HG03521 (cell line): ENCODE results near the gene MATN1.

ENCODE experiments used
- ATAC-seq: cut with Tn5 transposase; IDR thresholded peaks from one replicate; pipeline ENCODE4 v1.9.1; 2021; ENCODE audit warnings: mild to moderate bottlenecking, moderate library complexity; ENCODE audit not compliant: unreplicated experiment

The MATN1 gene

DNA sequence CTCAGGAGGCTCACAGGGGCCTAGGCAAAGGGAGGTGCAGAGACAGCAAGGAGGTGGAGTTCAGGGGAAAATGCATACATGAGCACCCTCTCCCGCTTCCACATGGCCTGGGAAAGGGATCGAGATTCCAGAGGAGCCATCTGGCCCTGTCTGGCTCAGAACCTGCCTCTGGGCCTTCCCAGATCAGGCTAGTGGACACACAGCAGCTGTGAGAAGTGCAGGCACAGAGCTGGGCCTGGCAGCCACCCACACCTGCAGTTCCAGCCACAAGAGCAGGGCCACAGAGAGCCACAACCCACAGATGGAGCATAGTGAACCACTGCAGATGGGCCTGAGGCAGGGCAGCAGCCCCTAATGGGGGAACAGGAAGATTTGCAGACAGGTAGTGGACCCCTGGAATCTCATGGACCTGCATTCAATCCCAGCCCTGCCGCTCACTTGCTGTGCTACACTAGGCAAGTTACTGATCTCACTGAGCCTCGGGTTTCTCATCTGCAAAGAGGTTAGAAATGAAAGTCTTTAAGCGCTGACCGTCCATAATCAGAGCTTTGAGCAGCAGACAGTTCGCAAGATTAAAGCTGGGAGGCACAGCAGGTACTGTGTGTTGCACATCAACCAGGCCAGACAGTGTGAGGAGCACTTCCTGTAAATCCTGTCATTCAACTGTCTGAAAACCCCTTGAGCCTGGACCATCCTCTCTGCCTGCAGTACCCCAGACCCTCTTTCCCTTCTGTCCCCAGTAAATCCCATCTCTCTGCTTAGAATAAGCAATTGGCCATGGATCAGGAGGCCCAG, 58.0 kb downstream of the MATN1 start:
- no peak for ATAC-seq

DNA sequence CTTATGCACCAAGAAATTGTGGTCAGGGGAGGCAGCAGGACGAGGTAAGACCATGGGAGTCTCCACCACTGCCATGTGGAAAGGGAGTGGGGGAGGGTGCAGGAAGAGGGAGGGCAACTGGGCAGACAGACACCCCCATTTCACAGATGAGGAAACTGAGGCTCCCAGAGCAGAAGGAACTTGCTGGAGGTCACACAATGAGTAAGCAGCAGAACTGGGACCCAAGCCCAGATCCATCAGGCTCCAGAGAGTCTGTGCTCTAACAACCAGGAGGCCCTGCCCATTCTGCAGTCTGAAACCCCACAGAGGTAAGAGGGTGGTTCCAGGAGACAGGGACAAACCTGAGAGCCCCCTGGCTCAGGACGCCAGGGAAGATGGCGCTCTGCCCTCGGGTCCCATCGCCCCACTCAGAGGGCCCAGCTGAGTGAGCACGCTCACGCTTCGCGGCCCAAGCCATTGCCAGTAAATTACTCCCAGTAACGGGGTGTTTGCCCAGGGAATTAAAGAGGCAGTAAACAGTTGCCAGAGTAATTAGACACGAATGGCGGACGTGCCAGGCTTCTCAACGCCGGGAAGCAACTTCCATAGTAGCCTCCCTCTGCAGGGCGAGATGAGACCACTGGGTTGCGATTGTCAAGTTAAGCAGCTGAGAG, 59.2 kb downstream of the MATN1 start:
- no peak for ATAC-seq

DNA sequence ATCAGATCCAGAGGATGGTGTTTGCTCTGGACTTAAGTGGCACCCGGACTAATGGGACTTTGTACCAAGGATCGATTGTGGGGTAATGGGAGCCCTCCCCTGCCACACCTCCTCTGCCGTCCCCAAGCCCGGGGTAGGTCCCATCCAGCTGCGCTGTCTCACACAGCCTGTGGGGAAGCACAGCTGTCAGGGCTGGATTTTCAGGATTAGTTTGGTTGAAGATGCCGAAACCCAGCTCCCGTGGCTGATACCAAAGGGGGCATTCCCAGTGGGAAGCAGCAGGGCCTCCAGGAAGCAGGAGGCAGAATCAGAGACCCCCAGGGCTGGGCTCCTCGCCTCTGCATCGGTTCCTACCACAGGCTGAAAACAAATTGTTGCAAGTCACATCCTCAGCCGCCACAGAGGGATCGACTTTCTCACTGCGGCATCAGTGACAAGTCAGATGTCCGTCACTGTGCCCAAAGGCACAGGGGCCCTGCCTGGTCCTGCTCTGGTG, 59.7 kb downstream of the MATN1 start:
- ATAC-seq = no peak

DNA sequence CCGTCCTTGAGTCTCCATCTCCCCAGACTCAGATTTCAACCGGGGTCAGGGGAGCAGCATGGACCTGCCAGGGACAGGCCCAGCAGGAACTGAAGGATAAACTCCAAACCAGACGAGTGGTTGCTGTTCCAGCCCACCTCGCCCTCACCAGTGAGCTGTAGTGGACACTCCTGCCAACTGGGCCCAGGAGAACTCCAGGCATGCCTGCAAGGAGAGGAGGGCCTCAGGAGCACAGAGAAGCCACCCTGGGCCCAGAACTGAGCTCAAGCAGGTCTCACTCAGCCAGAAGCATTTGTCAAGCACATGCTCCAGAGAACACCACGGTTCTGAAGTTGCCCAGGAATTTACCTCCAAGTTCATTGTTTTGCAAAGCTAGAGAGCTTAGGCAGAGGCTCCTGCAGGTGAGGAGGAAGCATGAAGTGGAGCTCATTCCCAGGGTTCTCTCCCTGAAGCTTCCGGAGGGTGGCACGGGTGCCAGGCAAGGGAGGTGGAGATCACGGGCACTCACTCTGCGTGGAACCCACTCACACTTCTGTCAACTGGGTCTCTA, 61.0 kb downstream of the MATN1 start:
- ATAC-seq = no peak

DNA sequence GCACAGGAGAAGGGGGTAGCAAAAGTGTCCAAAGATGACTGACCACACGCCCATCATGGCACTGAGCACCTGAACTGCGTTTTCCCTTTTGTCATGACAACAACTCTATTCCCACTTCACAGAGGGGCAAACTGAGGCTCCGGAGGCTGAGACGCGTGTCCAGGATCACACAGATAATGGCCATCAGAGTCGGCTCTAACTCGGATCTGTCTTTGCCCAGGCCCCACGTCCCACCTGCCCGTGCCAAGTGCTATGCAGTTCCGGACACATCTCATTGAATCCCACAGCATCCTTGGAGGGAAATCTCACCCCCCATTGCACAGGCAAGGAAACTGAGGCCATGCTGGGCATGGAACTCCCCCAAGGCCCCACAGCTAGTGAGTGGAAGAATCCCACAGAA, 62.1 kb downstream of the MATN1 start:
- no peak for ATAC-seq
